Measurements from ENCODE around the gene COL11A2.
"Not testable (repeated sequence)": the region's sequence is repeated elsewhere in the genome, so short reads cannot be mapped to it uniquely, and the experiment has no call there.

COL11A2 gene

GRCh38 chr6:33192105-33192646 lies at the start of gene COL11A2:
TSS of gene COL11A2 (minus strand) at chr6:33192467. CDS start at chr6:33192240, 227 bp downstream.
- no peak for TF ChIP-seq CTCF (IDR thresholded peaks at IDR 0.05; ENCODE audit: low read depth, low read length)
- DNase-seq (ENCODE audit: low read depth, low spot score) = no peak
- in situ Hi-C loops (cut with HindIII; ENCODE audit: low sequenced_read_pairs) = no loop called here
- H3K4me3 ChIP-seq (ENCODE audit: low read depth, low read length) = peak within 1 kb of the TSS; percentile 29

- in situ Hi-C loops (cut with HindIII; ENCODE audit: low sequenced_read_pairs) = no loop called here
- no peak overlapping the region for H3K4me3 ChIP-seq (ENCODE audit: low read depth, low read length)
- no peak for DNase-seq (ENCODE audit: low read depth, low spot score)
- no peak for TF ChIP-seq CTCF (IDR thresholded peaks at IDR 0.05; ENCODE audit: low read depth, low read length)
These were observed 49.7 kb upstream of the COL11A2 start for GRCh38 chr6:33241968-33242367.

- in situ Hi-C loops (cut with HindIII; ENCODE audit: low sequenced_read_pairs) = no loop called here
- no peak for TF ChIP-seq CTCF (IDR thresholded peaks at IDR 0.05; ENCODE audit: low read depth, low read length)
- no peak for DNase-seq (ENCODE audit: low read depth, low spot score)
- H3K4me3 ChIP-seq (ENCODE audit: low read depth, low read length) = no peak overlapping the region
These were observed 45.5 kb upstream of the COL11A2 start for GRCh38 chr6:33237741-33238140.

GRCh38 chr6:33236852-33237251 lies 44.6 kb upstream of the COL11A2 start:
- no peak for DNase-seq (ENCODE audit: low read depth, low spot score)
- no peak overlapping the region for H3K4me3 ChIP-seq (ENCODE audit: low read depth, low read length)
- no peak for TF ChIP-seq CTCF (IDR thresholded peaks at IDR 0.05; ENCODE audit: low read depth, low read length)
- in situ Hi-C loops (cut with HindIII; ENCODE audit: low sequenced_read_pairs) = no loop called here

GRCh38 chr6:33236328-33236727 lies 44.1 kb upstream of the COL11A2 start:
- H3K4me3 ChIP-seq (ENCODE audit: low read depth, low read length) = no peak overlapping the region
- DNase-seq (ENCODE audit: low read depth, low spot score) = no peak
- in situ Hi-C loops (cut with HindIII; ENCODE audit: low sequenced_read_pairs) = no loop called here
- no peak for TF ChIP-seq CTCF (IDR thresholded peaks at IDR 0.05; ENCODE audit: low read depth, low read length)

GRCh38 chr6:33235221-33235634 lies 43.0 kb upstream of the COL11A2 start:
- no peak overlapping the region for H3K4me3 ChIP-seq (ENCODE audit: low read depth, low read length)
- no peak for DNase-seq (ENCODE audit: low read depth, low spot score)
- in situ Hi-C loops (cut with HindIII; ENCODE audit: low sequenced_read_pairs) = no loop called here
- no peak for TF ChIP-seq CTCF (IDR thresholded peaks at IDR 0.05; ENCODE audit: low read depth, low read length)

GRCh38 chr6:33226503-33227120 lies 34.3 kb upstream of the COL11A2 start:
- H3K4me3 ChIP-seq (ENCODE audit: low read depth, low read length); in situ Hi-C loops (cut with HindIII; ENCODE audit: low sequenced_read_pairs); DNase-seq (ENCODE audit: low read depth, low spot score): not testable (repeated sequence)
